Endothelial cell of umbilical vein (primary cell): ENCODE data around the gene TPST1. TPM values are rescaled to one million over a fixed set of nuclear protein-coding genes. Genes with fewer than 3 reads are reported as not detected.

Experiments used
- BruUV-seq: library from RNA; stranded (reverse); fragments of 400-500 nt; replicated peaks from 2 replicates; lab custom pipeline; 2021; lab: Mats Ljungman, UMichigan
- CTCF ChIA-PET: fragments of 300-600, 350-600 bp; sonication (Branson Sonifier 250); formaldehyde crosslinking; loops from one replicate; lab custom pipeline; 2021; ENCODE audit warnings: antibody characterized with exemption, inconsistent platforms; lab: Charles Lee
- POLR2A ChIA-PET: fragments of 300-600, 350-600 bp; sonication (Branson Sonifier 250); formaldehyde crosslinking; loops from one replicate; lab custom pipeline; 2021; ENCODE audit warnings: antibody characterized with exemption, inconsistent platforms; lab: Charles Lee
- DNase-seq: peaks from one replicate; pipeline ENCODE4 v3.0.0-alpha.2; 2011; ENCODE audit warnings: low read depth, low spot score
- FAIRE-seq: peaks from 2 replicates; lab custom pipeline; 2011; peaks lifted over from hg19 to GRCh38; lab: Jason Lieb, UNC
- H2AFZ ChIP-seq: 2 replicates; pipeline ENCODE4 v1.6.0; 2012; ENCODE audit warnings: low read depth, low read length, control low read depth, inconsistent platforms
- H3K27ac ChIP-seq: 2 replicates; pipeline ENCODE4 v1.5.1; 2011; ENCODE audit warnings: low read depth, mild to moderate bottlenecking, control low read depth, low read length, moderate library complexity; ENCODE audit not compliant: insufficient read depth
- H3K27me3 ChIP-seq, 2 experiments: 2 replicates each; pipeline versions ENCODE4 v1.6.0 to v1.6.1; 2011; ENCODE audit warnings: low read length in 2 of 2, mixed read lengths in 1 of 2; ENCODE audit not compliant: control insufficient read depth in 2 of 2, insufficient read depth in 2 of 2
- H3K36me3 ChIP-seq, 2 experiments: 2 replicates in 1 of 2; 3 replicates in 1 of 2; pipeline ENCODE4 v1.5.1; 2011; ENCODE audit warnings: low read length in 2 of 2, mild to moderate bottlenecking in 1 of 2, moderate library complexity in 1 of 2; ENCODE audit not compliant: control insufficient read depth in 2 of 2, insufficient read depth in 2 of 2; ENCODE audit errors: extremely low read depth in 1 of 2
- H3K4me1 ChIP-seq: 3 replicates; pipeline ENCODE4 v1.5.1; 2011; ENCODE audit warnings: mild to moderate bottlenecking, low read length; ENCODE audit not compliant: control insufficient read depth, insufficient read depth; ENCODE audit errors: extremely low read depth
- H3K4me2 ChIP-seq: 2 replicates; pipeline ENCODE4 v1.6.1; 2011; ENCODE audit warnings: low read length, control low read depth, mixed read lengths; ENCODE audit not compliant: insufficient read depth
- H3K4me3 ChIP-seq, 3 experiments: fragments of 200-600 bp in 1 of 3; sonication (generic), shearing (Covaris generic) in 1 of 3; replicated peaks in 1 of 3; 2 replicates each; pipeline ENCODE4 v1.5.1; 2011 to 2016; ENCODE audit warnings: control low read depth in 3 of 3, low read length in 3 of 3, mild to moderate bottlenecking in 2 of 3, inconsistent platforms in 1 of 3, low read depth in 1 of 3, moderate library complexity in 1 of 3; ENCODE audit not compliant: insufficient read depth in 1 of 3
- H3K79me2 ChIP-seq: 2 replicates; pipeline ENCODE4 v1.6.0; 2012; ENCODE audit warnings: low read length, inconsistent platforms; ENCODE audit not compliant: control insufficient read depth, insufficient read depth
- H3K9ac ChIP-seq: replicated peaks from 2 replicates; pipeline ENCODE3; 2011; ENCODE audit warnings: low read length, control low read depth; ENCODE audit not compliant: insufficient read depth; ENCODE audit errors: extremely low read depth
- H3K9me1 ChIP-seq: replicated peaks from 3 replicates; pipeline ENCODE4 v1.6.0; 2011; ENCODE audit warnings: mild to moderate bottlenecking, low read length; ENCODE audit not compliant: control insufficient read depth, insufficient read depth; ENCODE audit errors: extremely low read depth
- H3K9me3 ChIP-seq: replicated peaks from 2 replicates; pipeline ENCODE4 v1.5.1; 2012; ENCODE audit warnings: low read length, inconsistent platforms; ENCODE audit not compliant: control insufficient read depth, insufficient read depth
- H4K20me1 ChIP-seq: replicated peaks from 2 replicates; pipeline ENCODE3; 2011; ENCODE audit warnings: mild to moderate bottlenecking, low read length; ENCODE audit not compliant: control insufficient read depth, insufficient read depth; ENCODE audit errors: extremely low read depth
- EZH2 ChIP-seq: IDR thresholded peaks from 2 replicates; pipeline ENCODE4 v1.6.1; 2012; ENCODE audit warnings: borderline replicate concordance, low read depth, mild to moderate bottlenecking, moderate library complexity, low read length, inconsistent platforms; ENCODE audit not compliant: severe bottlenecking
- FOS ChIP-seq: IDR thresholded peaks from 2 replicates; pipeline ENCODE4 v1.6.1; 2011; ENCODE audit warnings: mild to moderate bottlenecking, low read length, moderate library complexity, borderline replicate concordance; ENCODE audit not compliant: insufficient read depth
- GATA2 ChIP-seq: IDR thresholded peaks from 2 replicates; pipeline ENCODE4 v1.7.0; 2011; ENCODE audit warnings: low read depth, mild to moderate bottlenecking, moderate library complexity, mixed read lengths, low read length; ENCODE audit not compliant: insufficient read length, insufficient read depth
- JUN ChIP-seq: IDR thresholded peaks from 2 replicates; pipeline ENCODE4 v1.6.1; 2011; ENCODE audit warnings: borderline replicate concordance, low read depth; ENCODE audit not compliant: insufficient read length, insufficient read depth
- MYC ChIP-seq: IDR thresholded peaks from one replicate; pipeline ENCODE4 v1.6.1; 2011; ENCODE audit warnings: mild to moderate bottlenecking, low read depth, low read length
- POLR2A ChIP-seq: IDR thresholded peaks from 2 replicates; pipeline ENCODE4 v1.6.1; 2012; ENCODE audit warnings: low read depth, mild to moderate bottlenecking, control low read depth, low read length
- POLR2AphosphoS5 ChIP-seq: IDR thresholded peaks from 2 replicates; pipeline ENCODE4 v1.6.1; 2012; ENCODE audit warnings: low read depth, mild to moderate bottlenecking, control low read depth, low read length, moderate library complexity; ENCODE audit not compliant: insufficient read depth
- dilution Hi-C: fragments of 300-500 bp; cut with MboI; formaldehyde crosslinking; loops from one replicate; pipeline ENCODE4 v1.15.0; 2019; ENCODE audit warnings: low sequenced_read_pairs; ENCODE audit not compliant: extremely low pct_ligation_motif_present
- intact Hi-C: fragments of 100-400 bp; cut with micrococcal nuclease; formaldehyde crosslinking; loops from one replicate; pipeline ENCODE4 v1.10.0; 2022
- polyA plus RNA-seq, 4 experiments: library from polyadenylated mRNA; depleted of rRNA in 3 of 4; stranded (reverse) in 3 of 4; unstranded in 1 of 4; fragments of >200 nt; gene quantifications; 2 replicates each; pipeline versions ENCODE4 v1.2.1 to v1.2.3, GENCODE V29; 2011 to 2012; ENCODE audit warnings: missing spikeins in 1 of 4
- total RNA-seq: library from RNA; stranded (reverse); gene quantifications from 2 replicates; pipeline ENCODE4 v1.2.3, GENCODE V29; 2021
- TF ChIP-seq, protein P1 (sequence below), 2 donors: IDR thresholded peaks; 1 replicate in 1 of 2; 2 replicates in 1 of 2; pipeline ENCODE4 v1.5.1; 2011; ENCODE audit warnings: low read length in 2 of 2, mild to moderate bottlenecking in 2 of 2, moderate library complexity in 2 of 2, control low read depth in 1 of 2, inconsistent platforms in 1 of 2, low read depth in 1 of 2; ENCODE audit not compliant: insufficient read depth in 1 of 2; ENCODE audit errors: extremely low read depth in 1 of 2
- TF ChIP-seq, protein P2 (sequence below): IDR thresholded peaks from 2 replicates; pipeline ENCODE4 v1.6.1; 2011; ENCODE audit not compliant: insufficient read depth, insufficient read length

The TPST1 gene
- total and polyA plus RNA-seq, 2 donors (not counting 3 experiments of a cell fraction or from before 2014, with no cell fraction given): 18.7 to 21.0 TPM

DNA sequence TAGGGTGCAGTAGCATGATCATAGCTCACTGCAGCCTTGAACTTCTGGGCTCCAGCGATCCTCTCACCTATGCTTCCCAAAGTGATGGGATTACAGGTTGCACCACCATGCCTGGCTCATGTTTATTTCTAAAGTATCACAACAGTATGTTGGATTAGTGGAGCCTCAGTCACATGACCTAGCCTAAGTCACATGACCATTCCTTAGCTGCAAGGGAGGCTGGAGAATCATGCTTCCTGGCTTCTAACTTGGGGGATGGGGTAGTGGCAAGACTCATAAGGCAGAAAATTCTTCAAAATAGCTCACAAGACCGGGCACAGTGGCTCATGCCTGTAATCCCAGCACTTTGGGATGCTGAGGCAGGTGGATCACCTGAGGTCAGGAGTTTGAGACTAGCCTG, 26.9 kb upstream of the TPST1 start:
- H3K9me1 ChIP-seq: no peaks in the 10 kb centered on the region
- DNase-seq (no peak), FAIRE-seq (no peak)
- H2AFZ ChIP-seq: no peak overlapping the region
- TF ChIP-seq FOS (no peak), POLR2AphosphoS5 (no peak), EZH2 (no peak), MYC (no peak)
- TF ChIP-seq, protein P1, sequence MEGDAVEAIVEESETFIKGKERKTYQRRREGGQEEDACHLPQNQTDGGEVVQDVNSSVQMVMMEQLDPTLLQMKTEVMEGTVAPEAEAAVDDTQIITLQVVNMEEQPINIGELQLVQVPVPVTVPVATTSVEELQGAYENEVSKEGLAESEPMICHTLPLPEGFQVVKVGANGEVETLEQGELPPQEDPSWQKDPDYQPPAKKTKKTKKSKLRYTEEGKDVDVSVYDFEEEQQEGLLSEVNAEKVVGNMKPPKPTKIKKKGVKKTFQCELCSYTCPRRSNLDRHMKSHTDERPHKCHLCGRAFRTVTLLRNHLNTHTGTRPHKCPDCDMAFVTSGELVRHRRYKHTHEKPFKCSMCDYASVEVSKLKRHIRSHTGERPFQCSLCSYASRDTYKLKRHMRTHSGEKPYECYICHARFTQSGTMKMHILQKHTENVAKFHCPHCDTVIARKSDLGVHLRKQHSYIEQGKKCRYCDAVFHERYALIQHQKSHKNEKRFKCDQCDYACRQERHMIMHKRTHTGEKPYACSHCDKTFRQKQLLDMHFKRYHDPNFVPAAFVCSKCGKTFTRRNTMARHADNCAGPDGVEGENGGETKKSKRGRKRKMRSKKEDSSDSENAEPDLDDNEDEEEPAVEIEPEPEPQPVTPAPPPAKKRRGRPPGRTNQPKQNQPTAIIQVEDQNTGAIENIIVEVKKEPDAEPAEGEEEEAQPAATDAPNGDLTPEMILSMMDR (IDR thresholded peaks at IDR 0.05; ENCODE audit: extremely low read depth in 1 of 2, insufficient read depth in 1 of 2, low read depth in 1 of 2, low read length in 2 of 2): no peak
- H3K4me1 ChIP-seq: no peaks in the 10 kb centered on the region
- no peaks in the 10 kb centered on the region for H3K79me2 ChIP-seq
- H3K9ac ChIP-seq: no peak overlapping the region
- dilution Hi-C loops (no loop called here), intact Hi-C loops (no loop called here)
- H3K4me2 ChIP-seq: no peak overlapping the region
- H4K20me1 ChIP-seq: no peaks in the 10 kb centered on the region
- ChIA-PET POLR2A (interaction anchor here (0.5 kb wide), 1 partner anchor 13 kb away, joined by 8 read pairs; no protein-coding TSS in a partner anchor), CTCF (no interaction called here)
- H3K9me3 ChIP-seq: no peaks in the 10 kb centered on the region
- no peak overlapping the region for H3K27ac ChIP-seq
- BruUV-seq: no TSS peak
- H3K4me3 ChIP-seq: no peak overlapping the region
- H3K27me3 ChIP-seq: no peaks in the 10 kb centered on the region
- no peaks in the 10 kb centered on the region for H3K36me3 ChIP-seq

DNA sequence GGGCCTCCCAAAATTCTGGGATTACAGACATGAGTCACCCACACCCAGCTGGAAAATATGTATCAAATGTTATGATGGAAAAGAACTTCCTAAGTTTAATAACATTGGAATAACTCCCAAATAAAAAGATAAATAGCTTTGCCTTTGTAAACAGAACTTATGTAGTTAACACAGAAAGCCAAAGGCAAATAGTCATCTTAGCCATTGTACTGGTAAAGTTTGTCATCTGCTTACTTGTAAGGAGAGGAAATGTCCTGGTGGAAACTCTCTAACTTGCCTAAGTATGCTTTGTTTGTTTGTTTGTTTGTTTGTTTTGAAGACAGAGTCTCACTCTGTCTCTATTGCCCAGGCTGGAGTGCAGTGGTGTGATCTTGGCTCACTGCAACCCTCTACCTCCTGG, 23.8 kb upstream of the TPST1 start:
- BruUV-seq: no TSS peak
- no peak for TF ChIP-seq GATA2
- TF ChIP-seq, protein P1 (IDR thresholded peaks at IDR 0.05; ENCODE audit: extremely low read depth in 1 of 2, insufficient read depth in 1 of 2, low read depth in 1 of 2, low read length in 2 of 2): no peak
- TF ChIP-seq, protein P2, sequence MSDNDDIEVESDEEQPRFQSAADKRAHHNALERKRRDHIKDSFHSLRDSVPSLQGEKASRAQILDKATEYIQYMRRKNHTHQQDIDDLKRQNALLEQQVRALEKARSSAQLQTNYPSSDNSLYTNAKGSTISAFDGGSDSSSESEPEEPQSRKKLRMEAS: no peak
- TF ChIP-seq POLR2A: no peak
- TF ChIP-seq JUN: no peak
- TF ChIP-seq EZH2: no peak
- no peak for TF ChIP-seq MYC
- no peak for TF ChIP-seq POLR2AphosphoS5
- no peak for TF ChIP-seq FOS
- H4K20me1 ChIP-seq: no peaks in the 10 kb centered on the region
- DNase-seq (no peak), FAIRE-seq (peak; percentile 24)
- no peaks in the 10 kb centered on the region for H3K79me2 ChIP-seq
- H3K4me2 ChIP-seq: no peak overlapping the region
- no peaks in the 10 kb centered on the region for H3K9me1 ChIP-seq
- H3K4me3 ChIP-seq: no peak overlapping the region
- no peaks in the 10 kb centered on the region for H3K27me3 ChIP-seq
- no peak overlapping the region for H3K9ac ChIP-seq
- no peaks in the 10 kb centered on the region for H3K36me3 ChIP-seq
- H2AFZ ChIP-seq: no peak overlapping the region
- ChIA-PET CTCF (interaction anchor here (1.2 to 1.3 kb wide), 2 partner anchors 10 to 170 kb away, joined by 3 to 4 read pairs; no protein-coding TSS in a partner anchor), POLR2A (no interaction called here)
- no peak overlapping the region for H3K27ac ChIP-seq
- no peaks in the 10 kb centered on the region for H3K9me3 ChIP-seq
- no peaks in the 10 kb centered on the region for H3K4me1 ChIP-seq
- intact Hi-C loops (no loop called here), dilution Hi-C loops (no loop called here)
